Stimulated activated CD8-positive, alpha-beta memory T cell treated with anti-CD3 and anti-CD28 coated beads, Interleukin-15, amount 100 ng/mL, for 48 hours (primary cell): Measurements from ENCODE around the gene FOXI2.

Experiments
- DNase-seq, 2 donors: peaks; one replicate each; pipeline ENCODE4 v3.0.0-alpha.2; 2020; ENCODE audit warnings: low read depth in 2 of 2

FOXI2 gene

DNA sequence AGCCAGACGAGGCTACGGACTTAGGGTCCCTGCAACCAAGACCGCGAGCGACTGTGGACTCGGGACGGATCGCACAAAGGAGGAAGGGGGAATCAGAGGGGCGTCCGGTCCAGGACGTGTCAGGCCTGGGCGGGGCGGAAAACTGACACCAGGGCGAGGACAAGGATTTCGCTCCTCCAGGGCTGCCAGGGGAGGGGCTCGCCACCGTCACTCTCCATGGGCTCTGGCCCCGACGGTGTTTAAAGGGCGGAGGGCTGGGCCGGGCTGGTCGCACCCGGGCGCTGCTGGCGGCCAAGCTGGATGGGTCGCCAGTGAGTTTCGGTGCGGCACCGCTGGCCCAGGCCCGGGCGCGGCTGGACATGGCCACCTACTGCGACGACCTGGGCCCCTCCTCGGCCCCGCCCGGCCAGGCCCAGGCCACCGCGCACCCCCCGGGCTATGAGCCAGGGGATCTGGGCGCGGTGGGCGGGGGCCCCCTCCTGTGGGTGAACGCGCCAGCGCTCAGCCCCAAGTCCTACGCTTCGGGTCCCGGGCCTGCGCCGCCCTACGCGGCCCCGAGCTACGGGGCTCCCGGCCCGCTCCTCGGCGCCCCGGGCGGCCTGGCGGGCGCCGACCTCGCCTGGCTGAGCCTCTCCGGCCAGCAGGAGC, at the start of gene FOXI2:
Gene FOXI2 (plus strand): TSS at position 271 of the 648 bp plus-strand sequence. CDS start 89 bp downstream, at position 360.
- no peak for DNase-seq

DNA sequence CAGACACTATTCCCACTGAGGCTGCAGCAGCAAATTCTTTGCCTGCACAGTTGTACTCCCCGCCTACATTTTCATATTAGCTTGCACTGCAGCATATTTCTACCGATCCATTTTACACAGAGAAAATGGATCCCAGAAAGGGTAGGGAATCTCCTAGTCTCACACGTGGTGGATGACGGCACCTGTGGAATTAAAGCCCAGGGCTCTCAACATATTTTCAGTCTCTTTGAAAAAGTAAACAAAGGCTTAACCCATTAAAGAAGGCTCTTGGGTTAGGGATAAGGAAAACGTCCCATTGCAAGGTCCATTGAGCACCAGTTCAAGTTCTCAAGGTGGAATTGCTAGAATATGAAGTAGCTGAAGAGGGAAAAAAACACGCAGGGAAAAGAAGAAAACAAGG, 49.4 kb upstream of the FOXI2 start:
- DNase-seq = no peak

DNA sequence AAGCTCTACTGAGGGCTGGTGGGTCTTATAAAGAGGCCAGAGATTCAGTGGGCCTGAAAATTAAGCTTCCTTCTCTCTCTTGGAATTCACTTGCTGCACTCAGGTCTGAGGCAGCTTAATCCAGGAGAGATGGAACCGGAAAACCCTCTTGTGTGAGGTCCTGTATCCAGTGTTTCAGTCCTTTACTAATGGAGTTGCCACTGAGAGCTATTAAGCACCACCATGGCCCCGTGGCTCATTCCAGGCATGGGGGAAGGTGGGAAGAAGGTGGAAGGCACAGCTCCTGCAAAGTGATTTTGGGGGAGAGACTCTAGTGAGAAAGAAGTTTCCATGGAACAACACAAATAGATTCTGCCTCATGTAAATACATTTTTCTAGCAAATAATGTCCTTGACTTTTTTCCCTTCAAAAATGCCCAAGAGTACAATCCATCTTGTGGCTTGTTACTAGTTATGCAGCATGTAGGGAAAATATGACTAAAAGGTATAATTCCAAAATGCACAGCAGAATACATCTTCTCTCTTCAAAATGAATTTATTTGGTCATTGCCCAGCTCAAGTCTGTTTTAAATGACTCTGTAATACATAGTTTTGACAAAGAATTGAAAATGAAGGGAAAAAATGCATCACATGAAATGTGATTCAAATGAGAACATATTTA, 46.7 kb upstream of the FOXI2 start:
- no peak for DNase-seq

- DNase-seq = peak; percentile 17 to 18
These were observed 42.3 kb upstream of the FOXI2 start for GRCh38 chr10:127694580-127695193.

DNA sequence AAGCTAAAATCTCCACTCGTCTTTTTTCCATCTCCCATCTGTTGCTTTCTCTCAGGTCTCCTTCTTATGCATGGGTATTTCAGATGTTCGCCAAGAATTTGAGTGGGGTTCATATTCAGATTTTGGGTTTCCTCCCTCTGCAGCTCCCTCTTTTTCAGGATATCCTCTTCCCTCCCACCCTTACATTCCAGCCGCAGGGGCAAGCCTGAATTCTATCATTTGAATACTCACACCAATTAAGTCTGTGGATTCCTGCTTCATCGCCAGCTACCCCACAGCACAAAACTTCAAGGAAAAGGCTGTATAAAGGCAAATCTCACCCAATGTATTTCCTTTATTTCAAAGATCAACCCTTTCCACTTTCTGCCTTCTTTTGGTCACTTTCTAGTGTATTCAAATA, 41.6 kb upstream of the FOXI2 start:
- no peak for DNase-seq

DNA sequence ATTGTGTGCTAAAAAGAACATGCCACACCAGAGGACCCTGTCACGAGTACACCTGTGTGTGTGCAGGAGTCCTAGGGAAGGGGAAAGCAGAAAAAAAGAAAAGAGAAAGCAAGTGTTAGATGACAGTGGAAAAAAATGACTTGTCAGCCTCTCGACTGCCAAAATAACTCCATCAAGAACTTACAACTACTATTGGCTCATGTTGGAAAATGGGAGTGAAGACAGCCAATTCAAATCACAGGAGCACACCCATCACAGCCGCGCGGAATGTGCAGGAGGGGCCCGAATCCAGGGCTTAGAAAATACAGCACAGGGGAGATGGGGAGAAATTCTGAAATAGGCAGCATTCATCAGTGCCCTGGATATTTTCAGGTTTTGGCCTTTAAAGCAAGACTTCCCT, 38.1 kb upstream of the FOXI2 start:
- DNase-seq = no peak

GRCh38 chr10:127699311-127699710, 37.7 kb upstream of the FOXI2 start:
- no peak for DNase-seq

DNA sequence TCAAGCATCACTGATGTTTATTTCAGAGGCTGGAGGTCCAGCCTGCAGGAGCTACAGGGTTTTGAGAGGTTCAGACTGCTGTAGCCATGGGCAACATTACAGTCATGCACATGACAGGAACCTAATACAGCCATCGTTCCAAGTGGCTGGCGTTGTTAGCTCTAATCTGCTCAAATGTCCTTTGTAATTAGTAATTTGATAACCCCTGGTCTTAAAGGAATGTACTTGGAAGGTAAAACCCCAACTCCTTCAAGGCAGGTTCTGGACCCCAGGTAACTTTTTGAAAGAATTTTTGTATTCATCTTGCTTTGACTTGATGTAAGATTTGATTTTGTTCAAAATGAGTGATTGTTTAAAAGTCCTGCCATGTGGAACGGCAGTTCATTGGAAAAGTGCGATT, 34.7 kb upstream of the FOXI2 start:
- no peak for DNase-seq

GRCh38 chr10:127715249-127715648, 21.7 kb upstream of the FOXI2 start:
- no peak for DNase-seq

GRCh38 chr10:127715782-127716378, 21.1 kb upstream of the FOXI2 start:
- no peak for DNase-seq

DNA sequence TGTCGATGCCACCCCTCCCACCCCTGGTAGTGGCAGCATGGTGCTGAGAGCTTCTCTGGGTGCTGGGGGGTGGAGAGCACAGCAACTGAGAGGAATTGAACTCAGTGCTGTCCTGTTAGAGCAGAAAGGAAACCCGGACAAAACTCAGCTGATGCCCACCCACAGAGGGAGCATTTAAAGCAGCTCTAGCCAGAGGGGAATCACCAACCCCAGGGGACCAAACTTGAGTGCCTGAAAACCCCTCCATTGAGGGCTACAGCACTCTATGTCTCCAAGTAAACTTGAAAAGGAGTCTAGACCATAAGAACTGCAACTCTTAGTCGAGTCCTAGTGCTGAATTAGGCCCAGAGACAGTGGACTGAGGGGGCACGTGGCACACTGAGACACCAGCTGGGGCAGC, 16.8 kb upstream of the FOXI2 start:
- no peak for DNase-seq

- DNase-seq = no peak
These were observed 16.1 kb upstream of the FOXI2 start for GRCh38 chr10:127720903-127721302.

- no peak for DNase-seq
These were observed 2.2 kb upstream of the FOXI2 start for GRCh38 chr10:127734753-127735152.

DNA sequence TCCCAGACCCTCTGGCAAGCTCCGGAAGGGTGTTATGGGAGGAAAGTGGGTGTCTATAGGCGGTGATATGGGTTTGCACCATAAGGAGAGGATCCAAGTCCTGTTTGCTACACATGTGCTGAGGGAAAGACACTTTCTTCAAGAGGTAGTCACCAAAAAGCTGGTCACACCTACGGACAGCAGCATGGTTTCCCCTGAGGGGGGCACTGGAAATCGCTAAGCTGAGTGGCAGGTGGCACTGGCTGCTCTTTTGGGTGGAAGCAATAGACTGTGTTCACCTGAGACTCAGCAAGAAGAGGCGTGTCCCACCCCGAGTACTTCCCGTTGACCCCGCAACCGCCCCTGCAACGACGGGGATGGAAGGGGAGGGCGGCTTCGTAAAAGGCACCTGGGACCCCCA, 1.8 kb upstream of the FOXI2 start:
- DNase-seq = no peak

DNA sequence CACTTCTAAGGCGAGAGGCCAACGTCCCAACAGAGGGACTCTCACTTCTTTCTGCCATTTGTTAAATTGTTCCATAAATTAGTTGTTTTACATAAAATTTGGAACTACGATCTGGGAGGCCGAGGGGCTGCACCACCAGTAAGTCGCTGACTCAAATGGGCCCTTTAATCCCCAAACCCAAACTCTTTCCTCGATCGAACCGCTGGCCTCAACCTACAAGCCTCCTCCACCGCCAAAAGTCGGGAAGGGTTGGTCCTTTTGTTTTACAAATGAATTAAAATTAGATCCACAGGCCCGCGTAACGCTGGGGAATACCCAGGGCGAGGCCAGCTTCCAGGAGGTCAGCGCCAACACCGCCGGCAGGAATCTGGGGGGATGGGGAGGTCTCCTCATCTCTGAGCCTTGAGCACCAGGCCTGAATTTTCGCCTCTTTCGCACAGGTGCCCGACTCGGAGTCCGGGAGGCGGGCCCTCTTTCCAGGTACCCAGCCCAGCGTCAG, 1.2 kb upstream of the FOXI2 start:
- DNase-seq = no peak

DNA sequence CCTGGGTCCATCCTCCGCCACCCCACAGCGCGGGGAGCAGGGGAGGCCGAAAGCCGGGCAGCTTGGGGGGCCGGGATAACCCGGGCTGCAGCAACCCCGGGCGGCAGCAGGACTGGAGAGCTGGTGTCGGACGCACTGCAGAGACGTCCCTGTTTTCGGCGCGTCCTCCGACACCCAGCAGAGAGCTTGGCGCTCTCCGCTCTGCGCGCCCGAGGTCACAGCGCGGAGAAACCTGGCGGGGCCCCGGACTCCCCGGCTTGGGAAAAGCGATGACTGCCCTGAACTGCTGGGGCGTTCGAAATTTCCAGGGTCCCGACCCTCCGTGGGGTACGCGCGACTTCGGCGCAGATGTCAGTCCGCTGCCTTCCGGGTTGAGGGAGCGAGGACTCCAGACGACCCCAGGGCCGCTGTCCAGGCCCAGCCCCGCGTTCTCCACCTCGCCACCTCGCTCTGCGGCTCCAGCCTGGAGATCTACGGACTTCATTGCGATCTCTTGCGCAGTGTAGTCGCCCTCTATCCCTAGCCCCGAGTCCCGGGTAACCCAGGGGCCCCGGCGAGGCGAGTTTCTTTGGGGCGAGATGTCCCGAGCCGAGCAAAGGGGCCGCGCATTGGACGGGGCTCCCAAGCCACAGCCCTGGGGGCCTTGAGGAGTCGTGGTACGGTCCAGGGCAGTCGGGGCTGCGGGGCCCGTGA, 617 bp upstream of the FOXI2 start:
- no peak for DNase-seq

GRCh38 chr10:127737563-127738511, 852 bp downstream of the FOXI2 start:
- no peak for DNase-seq

GRCh38 chr10:127738512-127739424, 1.8 kb downstream of the FOXI2 start:
- no peak for DNase-seq

GRCh38 chr10:127739908-127740307, 2.9 kb downstream of the FOXI2 start:
- DNase-seq = no peak

- no peak for DNase-seq
These were observed 3.6 kb downstream of the FOXI2 start for GRCh38 chr10:127740596-127740995.
